Ectodermal cell (in vitro differentiated cells): ENCODE results near the gene SMIM28.

ENCODE experiments used
- H3K27ac ChIP-seq: 2 replicates; pipeline ENCODE4 v1.7.0; 2013; ENCODE audit warnings: mild to moderate bottlenecking, low read depth, low read length; ENCODE audit not compliant: insufficient read depth, poor library complexity, severe bottlenecking
- H3K27me3 ChIP-seq: 2 replicates; pipeline ENCODE4 v1.7.0; 2013; ENCODE audit warnings: mild to moderate bottlenecking, low read length; ENCODE audit not compliant: insufficient read depth, control insufficient read depth, poor library complexity, severe bottlenecking
- H3K36me3 ChIP-seq: one replicate; pipeline ENCODE4 v1.7.0; 2013; ENCODE audit warnings: low read length; ENCODE audit not compliant: control insufficient read depth, insufficient read depth
- H3K4me1 ChIP-seq: one replicate; pipeline ENCODE4 v1.7.0; 2013; ENCODE audit warnings: low read length; ENCODE audit not compliant: control insufficient read depth, insufficient read depth
- H3K4me3 ChIP-seq: 2 replicates; pipeline ENCODE4 v1.7.0; 2013; ENCODE audit warnings: low read depth, low read length, control low read depth; ENCODE audit not compliant: insufficient read depth
- H3K9me3 ChIP-seq: 2 replicates; pipeline ENCODE4 v1.7.0; 2013; ENCODE audit warnings: mild to moderate bottlenecking, low read length, moderate library complexity; ENCODE audit not compliant: control insufficient read depth
- WGBS, 2 experiments: methylation state at CpG; one replicate each; pipeline ENCODE4 v1.1.7; 2013; ENCODE audit warnings: missing lambda C conversion rate in 2 of 2; 5-methylcytosine and 5-hydroxymethylcytosine counted together

SMIM28 gene

GRCh38 chr6:138404666-138405337 lies 27.1 kb downstream of the SMIM28 start:
- peak overlapping the region; percentile 85 for H3K4me3 ChIP-seq
- H3K9me3 ChIP-seq, result no peaks in the 10 kb centered on the region
- H3K27ac ChIP-seq, result no peak overlapping the region
- peaks cover 6% of the 10 kb centered on the region for H3K36me3 ChIP-seq
- WGBS, 2 experiments, result 8% methylated on average over 35 of the region's 35 CpGs
- no peaks in the 10 kb centered on the region for H3K27me3 ChIP-seq
- H3K4me1 ChIP-seq, result no peaks in the 10 kb centered on the region

GRCh38 chr6:138405816-138406413 lies 28.2 kb downstream of the SMIM28 start:
- no peak overlapping the region for H3K4me3 ChIP-seq
- H3K27me3 ChIP-seq, result no peaks in the 10 kb centered on the region
- H3K4me1 ChIP-seq, result no peaks in the 10 kb centered on the region
- no peaks in the 10 kb centered on the region for H3K9me3 ChIP-seq
- peaks cover 6% of the 10 kb centered on the region for H3K36me3 ChIP-seq
- no peak overlapping the region for H3K27ac ChIP-seq
- WGBS, 2 experiments, result 96 to 97% methylated on average over 5 of the region's 5 CpGs

GRCh38 chr6:138406443-138406842 lies 28.7 kb downstream of the SMIM28 start:
- H3K4me3 ChIP-seq, result no peak overlapping the region

GRCh38 chr6:138410048-138410735 lies 32.5 kb downstream of the SMIM28 start:
- no peaks in the 10 kb centered on the region for H3K9me3 ChIP-seq
- H3K36me3 ChIP-seq, result peaks cover 22% of the 10 kb centered on the region
- H3K4me1 ChIP-seq, result no peaks in the 10 kb centered on the region
- no peak overlapping the region for H3K27ac ChIP-seq
- no peak overlapping the region for H3K4me3 ChIP-seq
- H3K27me3 ChIP-seq, result no peaks in the 10 kb centered on the region
- 92 to 93% methylated on average over 7 to 8 of the region's 8 CpGs for WGBS, 2 experiments

More at GRCh38 chr6:138406443-138406842, 28.7 kb downstream of the SMIM28 start:
- Histone ChIP-seq H3K27ac (no peak overlapping the region), H3K9me3 (no peaks in the 10 kb centered on the region), H3K4me1 (no peaks in the 10 kb centered on the region), H3K36me3 (peaks cover 6% of the 10 kb centered on the region), H3K27me3 (no peaks in the 10 kb centered on the region)
- WGBS, 2 experiments, result 96 to 98% methylated on average over 2 of the region's 2 CpGs

GRCh38 chr6:138410972-138411880 lies 33.5 kb downstream of the SMIM28 start:
- Histone ChIP-seq H3K9me3 (no peaks in the 10 kb centered on the region), H3K4me3 (no peak overlapping the region), H3K27me3 (no peaks in the 10 kb centered on the region), H3K36me3 (peaks cover 22% of the 10 kb centered on the region), H3K27ac (no peak overlapping the region), H3K4me1 (no peaks in the 10 kb centered on the region)
- 90 to 93% methylated on average over 6 of the region's 6 CpGs for WGBS, 2 experiments

- Histone ChIP-seq H3K27me3 (no peaks in the 10 kb centered on the region), H3K4me1 (no peaks in the 10 kb centered on the region), H3K4me3 (no peak overlapping the region), H3K36me3 (peaks cover 16% of the 10 kb centered on the region), H3K9me3 (no peaks in the 10 kb centered on the region), H3K27ac (no peak overlapping the region)
- 94 to 95% methylated on average over 5 of the region's 5 CpGs for WGBS, 2 experiments
These were observed 37.4 kb downstream of the SMIM28 start for GRCh38 chr6:138415125-138415524.

GRCh38 chr6:138416206-138416605 lies 38.5 kb downstream of the SMIM28 start:
- Histone ChIP-seq H3K27ac (no peak overlapping the region), H3K36me3 (peaks cover 16% of the 10 kb centered on the region), H3K27me3 (no peaks in the 10 kb centered on the region), H3K4me1 (no peaks in the 10 kb centered on the region), H3K4me3 (no peak overlapping the region), H3K9me3 (no peaks in the 10 kb centered on the region)
- WGBS, 2 experiments, result 93 to 94% methylated on average over 4 of the region's 4 CpGs

- WGBS, 2 experiments, result 91 to 93% methylated on average over 3 of the region's 3 CpGs
- H3K27me3 ChIP-seq, result no peaks in the 10 kb centered on the region
- H3K9me3 ChIP-seq, result no peaks in the 10 kb centered on the region
- H3K4me1 ChIP-seq, result no peaks in the 10 kb centered on the region
- no peak overlapping the region for H3K4me3 ChIP-seq
- peaks cover 9% of the 10 kb centered on the region for H3K36me3 ChIP-seq
- H3K27ac ChIP-seq, result no peak overlapping the region
These were observed 39.9 kb downstream of the SMIM28 start for GRCh38 chr6:138417493-138418117.

- H3K4me3 ChIP-seq, result no peak overlapping the region
These were observed 40.5 kb downstream of the SMIM28 start for GRCh38 chr6:138418118-138418742.

More at GRCh38 chr6:138418118-138418742, 40.5 kb downstream of the SMIM28 start:
- Histone ChIP-seq H3K4me1 (no peaks in the 10 kb centered on the region), H3K9me3 (no peaks in the 10 kb centered on the region), H3K27ac (no peak overlapping the region), H3K36me3 (peaks cover 7% of the 10 kb centered on the region), H3K27me3 (no peaks in the 10 kb centered on the region)
- 94% methylated on average over 2 to 3 of the region's 3 CpGs for WGBS, 2 experiments
